NCI-H82 treated with DMSO at 0.1 percent for 48 hours (cell line): ENCODE data around the gene HSPA1L.
"Not testable (repeated sequence)": the region's sequence is repeated elsewhere in the genome, so short reads cannot be mapped to it uniquely, and the experiment has no call there.

Experiments used
- DNase-seq: peaks from one replicate; lab custom pipeline; 2025; ENCODE audit not compliant: unreplicated experiment; lab: John Stamatoyannopoulos, UW

The HSPA1L gene

GRCh38 chr6:31815025-31815838, at the start of gene HSPA1L, which contains the start of gene HSPA1A:
TSS of gene HSPA1L (minus strand) at chr6:31815283. CDS start at chr6:31811972, 3,311 bp downstream.
TSS of gene HSPA1A (plus strand) at chr6:31815543. CDS start at chr6:31815757, 214 bp downstream.
- DNase-seq: peak; percentile 96

- no peak for DNase-seq
Observed at GRCh38 chr6:31864818-31865204, 49.7 kb upstream of the HSPA1L start.

GRCh38 chr6:31864123-31864562, 49.1 kb upstream of the HSPA1L start:
- not testable (repeated sequence) for DNase-seq

- DNase-seq: peak; percentile 100
Observed at GRCh38 chr6:31862344-31863235, 47.5 kb upstream of the HSPA1L start, which contains the start of gene NEU1. TSS of gene NEU1 (minus strand) at chr6:31862821. CDS start at chr6:31862776, 45 bp downstream.

GRCh38 chr6:31861919-31862343, 46.8 kb upstream of the HSPA1L start:
- no peak for DNase-seq

GRCh38 chr6:31861150-31861549, 46.1 kb upstream of the HSPA1L start:
- no peak for DNase-seq

- DNase-seq: no peak
Observed at GRCh38 chr6:31860349-31860748, 45.3 kb upstream of the HSPA1L start.

GRCh38 chr6:31859923-31860322, 44.8 kb upstream of the HSPA1L start:
- no peak for DNase-seq

GRCh38 chr6:31858707-31859106, 43.6 kb upstream of the HSPA1L start:
- DNase-seq: no peak

GRCh38 chr6:31857774-31858173, 42.7 kb upstream of the HSPA1L start:
- not testable (repeated sequence) for DNase-seq

- DNase-seq: not testable (repeated sequence)
Observed at GRCh38 chr6:31851980-31852718, 37.1 kb upstream of the HSPA1L start.

GRCh38 chr6:31851485-31851832, 36.4 kb upstream of the HSPA1L start:
- no peak for DNase-seq

GRCh38 chr6:31850765-31851484, 35.8 kb upstream of the HSPA1L start:
- no peak for DNase-seq

GRCh38 chr6:31847276-31847978, 32.3 kb upstream of the HSPA1L start:
- DNase-seq: no peak

GRCh38 chr6:31844507-31844906, 29.4 kb upstream of the HSPA1L start:
- DNase-seq: no peak

GRCh38 chr6:31842053-31842452, 27.0 kb upstream of the HSPA1L start:
- DNase-seq: no peak

- not testable (repeated sequence) for DNase-seq
Observed at GRCh38 chr6:31839779-31840126, 24.7 kb upstream of the HSPA1L start.

- DNase-seq: no peak
Observed at GRCh38 chr6:31838968-31839367, 23.9 kb upstream of the HSPA1L start.

GRCh38 chr6:31838114-31838553, 23.1 kb upstream of the HSPA1L start:
- not testable (repeated sequence) for DNase-seq
